COLO668 (cell line): Measurements from ENCODE around the gene SERPINB7.

Experiments
- DNase-seq: peaks from one replicate; lab custom pipeline; 2025; ENCODE audit not compliant: unreplicated experiment; lab: John Stamatoyannopoulos, UW

The SERPINB7 gene

DNA sequence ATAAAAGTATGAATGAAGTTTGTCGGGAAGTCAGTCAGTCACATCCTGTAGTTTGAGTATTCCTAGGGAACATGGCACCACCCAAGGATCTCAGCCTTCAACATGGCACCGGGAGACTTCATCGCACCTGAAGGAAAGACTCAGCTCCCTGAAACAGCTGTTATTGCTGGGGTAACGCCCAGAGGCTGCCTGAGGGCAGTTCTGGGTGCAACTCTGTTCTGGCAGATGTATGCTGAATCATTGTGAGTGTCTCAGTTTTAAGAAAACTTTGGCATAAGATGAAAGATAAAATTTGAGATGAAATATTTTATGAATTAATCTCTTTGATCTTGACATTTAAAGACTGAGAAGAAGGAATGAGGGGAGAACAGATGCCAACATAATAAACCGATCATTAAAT lies 62.4 kb downstream of the SERPINB7 start:
- no peak for DNase-seq

GRCh38 chr18:63843008-63843407 lies 67.8 kb downstream of the SERPINB7 start:
- DNase-seq: no peak

- DNase-seq: no peak
These were observed 69.0 kb downstream of the SERPINB7 start for GRCh38 chr18:63844254-63844653.

DNA sequence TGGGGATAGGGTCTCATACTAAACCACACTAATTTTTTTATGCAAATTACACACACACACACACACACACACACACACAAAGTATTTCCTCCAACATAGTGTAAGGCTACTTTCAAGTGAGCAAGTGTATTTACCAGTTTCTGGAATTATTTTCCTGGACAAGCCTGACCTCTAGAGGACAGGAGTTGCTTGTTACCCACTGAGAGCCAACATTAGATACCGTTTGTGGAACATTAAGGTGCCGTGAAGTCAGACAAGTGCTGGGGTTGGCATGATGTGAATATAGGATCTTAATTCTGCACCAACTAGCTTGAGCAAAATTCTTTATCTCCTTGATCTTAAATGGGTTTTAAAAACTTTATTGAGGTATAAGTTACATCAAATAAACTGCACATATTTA lies 72.9 kb downstream of the SERPINB7 start:
- DNase-seq: no peak

GRCh38 chr18:63850020-63850419 lies 74.8 kb downstream of the SERPINB7 start:
- DNase-seq: peak; percentile 15

DNA sequence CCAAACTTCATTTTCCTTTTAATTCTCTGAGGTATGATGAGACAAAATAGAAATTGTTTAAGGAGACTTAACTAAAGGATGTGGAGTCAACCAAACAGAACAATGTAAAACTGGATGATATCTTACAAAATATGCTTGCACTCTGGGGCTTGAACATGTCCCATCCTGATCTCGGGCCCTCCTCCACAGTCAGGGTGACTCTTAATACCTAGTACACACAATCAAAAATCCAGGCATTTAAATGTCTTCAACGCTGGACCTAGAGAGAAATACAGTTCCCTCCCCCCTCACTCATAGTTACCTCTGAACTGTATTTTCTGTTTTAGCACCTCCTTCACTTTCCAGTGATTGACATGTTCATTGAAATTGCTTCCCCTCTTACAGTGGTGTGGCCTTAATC lies 75.4 kb downstream of the SERPINB7 start:
- no peak for DNase-seq
